Gastroesophageal sphincter (tissue), 3 donors: ENCODE results near the gene GRIP1.

Experiments used
- EP300 ChIP-seq: sonication (generic); formaldehyde crosslinking; IDR thresholded peaks from one replicate; pipeline ENCODE4 v1.6.1; 2017; ENCODE audit warnings: antibody characterized with exemption, mild to moderate bottlenecking
- POLR2A ChIP-seq, 2 donors: fragments of 450-650 bp; IDR thresholded peaks; one replicate each; pipeline ENCODE4 v1.6.1; 2017; ENCODE audit warnings: antibody characterized with exemption in 2 of 2, mild to moderate bottlenecking in 2 of 2, moderate library complexity in 1 of 2
- POLR2AphosphoS5 ChIP-seq: sonication (generic); formaldehyde crosslinking; IDR thresholded peaks from one replicate; pipeline ENCODE4 v1.6.1; 2017; ENCODE audit warnings: antibody characterized with exemption
- TF ChIP-seq, protein P1 (sequence below), 4 experiments: fragments of 200-600 bp in 2 of 4; fragments of 450-650 bp in 2 of 4; sonication (generic) in 1 of 4; IDR thresholded peaks; one replicate each; pipeline ENCODE4 v1.5.1; 2017 to 2019; ENCODE audit warnings: antibody characterized with exemption in 4 of 4, mild to moderate bottlenecking in 2 of 4, moderate library complexity in 2 of 4

DNA sequence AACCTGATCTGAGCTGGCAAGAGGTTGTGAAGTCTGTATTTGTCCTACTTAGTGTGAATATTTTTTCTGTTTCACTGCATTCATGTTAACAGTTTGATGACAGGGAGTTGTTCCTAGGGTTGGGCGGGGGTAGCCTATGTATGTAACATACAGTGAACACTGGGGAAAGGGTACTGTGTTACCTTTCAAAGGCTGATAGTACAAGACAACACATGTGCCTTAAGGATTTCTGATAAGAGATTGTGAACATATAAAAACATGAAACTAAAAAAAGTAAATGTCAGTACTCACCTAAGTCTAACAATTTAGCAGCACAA is 30.5 kb upstream of the GRIP1 start:
- TF ChIP-seq POLR2A (IDR thresholded peaks at IDR 0.05) (no peak), EP300 (no peak), POLR2AphosphoS5 (no peak)
- TF ChIP-seq, protein P1, sequence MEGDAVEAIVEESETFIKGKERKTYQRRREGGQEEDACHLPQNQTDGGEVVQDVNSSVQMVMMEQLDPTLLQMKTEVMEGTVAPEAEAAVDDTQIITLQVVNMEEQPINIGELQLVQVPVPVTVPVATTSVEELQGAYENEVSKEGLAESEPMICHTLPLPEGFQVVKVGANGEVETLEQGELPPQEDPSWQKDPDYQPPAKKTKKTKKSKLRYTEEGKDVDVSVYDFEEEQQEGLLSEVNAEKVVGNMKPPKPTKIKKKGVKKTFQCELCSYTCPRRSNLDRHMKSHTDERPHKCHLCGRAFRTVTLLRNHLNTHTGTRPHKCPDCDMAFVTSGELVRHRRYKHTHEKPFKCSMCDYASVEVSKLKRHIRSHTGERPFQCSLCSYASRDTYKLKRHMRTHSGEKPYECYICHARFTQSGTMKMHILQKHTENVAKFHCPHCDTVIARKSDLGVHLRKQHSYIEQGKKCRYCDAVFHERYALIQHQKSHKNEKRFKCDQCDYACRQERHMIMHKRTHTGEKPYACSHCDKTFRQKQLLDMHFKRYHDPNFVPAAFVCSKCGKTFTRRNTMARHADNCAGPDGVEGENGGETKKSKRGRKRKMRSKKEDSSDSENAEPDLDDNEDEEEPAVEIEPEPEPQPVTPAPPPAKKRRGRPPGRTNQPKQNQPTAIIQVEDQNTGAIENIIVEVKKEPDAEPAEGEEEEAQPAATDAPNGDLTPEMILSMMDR (IDR thresholded peaks at IDR 0.05) = no peak
